K562 (cell line): ENCODE measurements around the gene LSM12. TPM values are rescaled to one million over a fixed set of nuclear protein-coding genes. Genes with fewer than 3 reads are reported as not detected.
"Not testable (repeated sequence)": the region's sequence is repeated elsewhere in the genome, so short reads cannot be mapped to it uniquely, and the experiment has no call there.

Experiments used
- ATAC-seq: fragments of 200-7000 bp; cut with Tn5 transposase; 3 replicates; pipeline ENCODE4 v1.9.1; 2020; ENCODE audit warnings: moderate library complexity
- BruUV-seq: library from RNA; stranded (reverse); fragments of 400-500 nt; replicated peaks from 2 replicates; lab custom pipeline; 2021; lab: Mats Ljungman, UMichigan
- CTCF ChIA-PET: fragments of 300-600 bp; formaldehyde crosslinking; extraction: SDS; loops from one replicate; lab custom pipeline; 2021; ENCODE audit warnings: low intra/inter-chr PET ratio; lab: Yijun Ruan, JAX
- POLR2A ChIA-PET: fragments of 300-600, 350-650 bp; sonication (Branson Sonifier 250); formaldehyde crosslinking; extraction: SDS; loops from one replicate; lab custom pipeline; 2021; ENCODE audit warnings: antibody characterized with exemption, inconsistent platforms; lab: Yijun Ruan, JAX
- DNase-seq, 4 experiments: peaks; one replicate each; pipeline versions ENCODE4 v3.0.0 to v3.0.0-alpha.2; 2011 to 2018; ENCODE audit warnings: low spot score in 3 of 4, mixed read lengths in 3 of 4; ENCODE audit errors: extremely low read depth in 1 of 4
- FAIRE-seq: peaks from 2 replicates; lab custom pipeline; 2011; peaks lifted over from hg19 to GRCh38; lab: Jason Lieb, UNC
- H2AFZ ChIP-seq: 2 replicates; pipeline ENCODE4 v1.6.0; 2011; ENCODE audit warnings: low read depth, low read length, control low read depth, inconsistent platforms
- H3K27ac ChIP-seq: fragments of 200-600 bp; 3 replicates; pipeline ENCODE4 v1.8.0; 2011; ENCODE audit warnings: low read depth, mild to moderate bottlenecking, control low read depth, inconsistent platforms, low read length, moderate library complexity, mixed read lengths; ENCODE audit errors: extremely low read depth
- H3K27me3 ChIP-seq, 2 experiments: fragments of 300-600 bp in 1 of 2; 2 replicates in 1 of 2; 3 replicates in 1 of 2; pipeline versions ENCODE4 v1.6.0 to v1.8.0; 2011; ENCODE audit warnings: inconsistent platforms in 2 of 2, low read length in 2 of 2, mild to moderate bottlenecking in 1 of 2, mixed read lengths in 1 of 2, moderate library complexity in 1 of 2; ENCODE audit not compliant: control insufficient read depth in 2 of 2, insufficient read depth in 2 of 2
- H3K36me3 ChIP-seq: fragments of 300-600 bp; 3 replicates; pipeline ENCODE4 v1.8.0; 2011; ENCODE audit warnings: mild to moderate bottlenecking, low read length, inconsistent platforms; ENCODE audit not compliant: control insufficient read depth, insufficient read depth
- H3K4me1 ChIP-seq, 2 experiments: fragments of 200-600 bp in 1 of 2; replicated peaks in 1 of 2; 2 replicates in 1 of 2; 3 replicates in 1 of 2; pipeline versions ENCODE4 v1.5.1 to v1.8.0; 2011; ENCODE audit warnings: inconsistent platforms in 2 of 2, low read length in 2 of 2, mild to moderate bottlenecking in 1 of 2, mixed read lengths in 1 of 2, moderate library complexity in 1 of 2; ENCODE audit not compliant: control insufficient read depth in 2 of 2, insufficient read depth in 2 of 2
- H3K4me2 ChIP-seq: 2 replicates; pipeline ENCODE4 v1.6.1; 2011; ENCODE audit warnings: low read length, control low read depth, inconsistent platforms, mixed read lengths; ENCODE audit not compliant: insufficient read depth
- H3K4me3 ChIP-seq: fragments of 200-600 bp; sonication (generic), shearing (Covaris generic); 2 replicates; pipeline ENCODE4 v1.5.1; 2016; ENCODE audit warnings: control low read depth, inconsistent platforms
- H3K79me2 ChIP-seq: fragments of 200-600 bp; 3 replicates; pipeline ENCODE4 v1.8.0; 2011; ENCODE audit warnings: low read length, inconsistent platforms; ENCODE audit not compliant: control insufficient read depth, insufficient read depth
- H3K9ac ChIP-seq, 2 experiments: 2 replicates each; pipeline versions ENCODE4 v1.6.0 to v1.6.1; 2011; ENCODE audit warnings: low read depth in 2 of 2, low read length in 2 of 2, control low read depth in 1 of 2, inconsistent platforms in 1 of 2, mild to moderate bottlenecking in 1 of 2, mixed read lengths in 1 of 2; ENCODE audit not compliant: insufficient read depth in 1 of 2
- H3K9me1 ChIP-seq: one replicate; pipeline ENCODE4 v1.6.0; 2011; ENCODE audit warnings: inconsistent platforms, mild to moderate bottlenecking, low read length, moderate library complexity; ENCODE audit not compliant: control insufficient read depth, insufficient read depth
- H3K9me3 ChIP-seq: replicated peaks from 2 replicates; pipeline ENCODE4 v1.5.1; 2011; ENCODE audit warnings: low read depth, low read length, inconsistent platforms; ENCODE audit not compliant: control insufficient read depth, insufficient read depth
- H4K20me1 ChIP-seq: replicated peaks from 2 replicates; pipeline ENCODE4 v1.6.1; 2011; ENCODE audit warnings: low read length, inconsistent platforms, mixed read lengths; ENCODE audit not compliant: control insufficient read depth, insufficient read depth
- MECOM ChIP-seq: fragments of 250-450 bp; sonication (Bioruptor Pico); IDR thresholded peaks from 2 replicates; pipeline ENCODE4 v1.8.0; 2022; ENCODE audit warnings: inconsistent platforms
- RCOR1 ChIP-seq, 2 experiments: IDR thresholded peaks; 2 replicates each; pipeline ENCODE4 v1.6.1; 2012; ENCODE audit warnings: low read depth in 2 of 2, low read length in 2 of 2, borderline replicate concordance in 1 of 2, improper control_type of control experiment in 1 of 2
- ZNF263 ChIP-seq: sonication (generic); formaldehyde crosslinking; IDR thresholded peaks from 2 replicates; pipeline ENCODE4 v1.8.0; 2022; ENCODE audit warnings: mild to moderate bottlenecking, missing genetic modification reagents, borderline replicate concordance
- WGBS: fragments of 100-300 bp; shearing (Covaris generic); methylation state at CpG from one replicate; pipeline ENCODE4 v1.1.6; 2016; ENCODE audit warnings: low coverage, mixed read lengths; ENCODE audit not compliant: insufficient coverage; ENCODE audit errors: missing lambda C conversion rate; 5-methylcytosine and 5-hydroxymethylcytosine counted together
- in situ Hi-C: fragments of 300-500 bp; cut with MboI; formaldehyde crosslinking; loops from 4 replicates; pipeline ENCODE4 v1.15.0; 2018; ENCODE audit warnings: inconsistent platforms, mixed read lengths
- intact Hi-C: fragments of 100-400 bp; cut with micrococcal nuclease; formaldehyde crosslinking; loops from 2 replicates; pipeline ENCODE4 v1.14.2; 2022
- polyA plus RNA-seq, 8 experiments: library from polyadenylated mRNA; depleted of rRNA in 4 of 8; stranded (reverse) in 5 of 8; unstranded in 3 of 8; fragments of >200 nt; fragmentation: Nextera tagmentation in 2 of 8; fragmentation: Illumina TruSeq in 1 of 8; extraction: Ambion mirVana in 2 of 8; extraction: Trizol in 1 of 8; gene quantifications; 2 replicates each; pipeline versions ENCODE4 v1.2.1 to v1.2.3, GENCODE V29; 2011 to 2014; ENCODE audit warnings: inconsistent platforms in 1 of 8, missing spikeins in 1 of 8
- total RNA-seq, 7 experiments: library from RNA; depleted of rRNA in 6 of 7; stranded (reverse); fragments of >200 nt in 6 of 7; fragmentation: Illumina TruSeq in 2 of 7; extraction: Trizol in 2 of 7; gene quantifications; 2 replicates each; pipeline versions ENCODE4 v1.2.1 to v1.2.3, GENCODE V29; 2011 to 2021; ENCODE audit warnings: low replicate concordance in 1 of 7
- TF ChIP-seq, protein P1 (sequence below): sonication (generic); formaldehyde crosslinking; IDR thresholded peaks from 2 replicates; pipeline ENCODE4 v1.4.0; 2020; ENCODE audit warnings: mild to moderate bottlenecking, missing genetic modification reagents

The LSM12 gene
- total and polyA plus RNA-seq, 9 of the 15 experiments (the other 6 are each of a cell fraction or from before 2014, with no cell fraction given) = 53.0 to 258 (median 89.3) TPM

DNA sequence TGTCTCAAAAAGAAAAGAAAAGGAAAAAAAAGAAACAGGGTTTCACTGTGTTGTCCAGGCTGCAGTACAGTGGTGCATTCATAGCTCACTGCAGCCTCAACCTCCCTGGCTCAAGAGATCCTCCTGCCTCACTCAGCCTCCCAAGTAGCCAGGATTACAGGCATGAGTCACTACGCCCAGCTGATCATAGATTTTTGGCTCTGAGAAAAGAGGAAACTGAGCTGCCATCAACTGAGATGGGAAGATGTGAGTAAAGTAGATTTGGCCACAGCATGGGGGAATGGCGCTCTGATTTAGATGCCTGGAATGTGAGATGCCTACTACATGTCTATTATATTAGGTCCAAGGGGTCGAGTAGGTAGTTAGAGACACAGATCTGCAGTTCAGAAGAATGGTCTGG, 67.9 kb downstream of the LSM12 start (continued):
- peak in 1 of 2 experiments; percentile 52; a peak in 1 of 4 replicates for TF ChIP-seq RCOR1 (IDR thresholded peaks at IDR 0.05; ENCODE audit: borderline replicate concordance in 1 of 2, low read depth in 2 of 2, low read length in 2 of 2)

DNA sequence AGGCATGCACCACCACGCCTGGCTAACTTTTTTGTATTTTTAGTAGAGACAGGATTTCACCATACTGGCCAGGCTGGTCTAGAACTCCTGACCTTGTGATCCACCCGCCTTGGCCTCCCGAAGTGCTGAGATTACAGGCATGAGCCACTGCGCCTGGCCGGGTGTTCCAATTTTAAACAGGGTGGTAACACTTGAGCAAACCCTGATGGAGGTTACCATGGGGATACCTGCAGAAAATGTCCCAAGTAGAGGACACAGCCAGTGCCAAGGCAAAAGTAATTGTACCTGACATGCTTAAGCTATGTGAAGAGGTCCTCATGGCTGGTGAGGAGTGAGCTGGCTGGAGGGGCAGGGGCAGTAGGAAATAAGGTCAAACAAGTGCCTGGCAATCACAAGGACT, 69.3 kb downstream of the LSM12 start:
- H3K4me1 ChIP-seq, DNase-seq, ATAC-seq, intact Hi-C loops, H3K27ac ChIP-seq, H3K27me3 ChIP-seq, H3K9me3 ChIP-seq, FAIRE-seq, BruUV-seq, in situ Hi-C loops, H2AFZ ChIP-seq, H3K9ac ChIP-seq, H3K9me1 ChIP-seq, H3K4me2 ChIP-seq, H3K4me3 ChIP-seq, H4K20me1 ChIP-seq, CTCF ChIA-PET, H3K36me3 ChIP-seq, H3K79me2 ChIP-seq: not testable (repeated sequence)
- 12% methylated on average over 5 of the region's 5 CpGs for WGBS
- POLR2A ChIA-PET = interaction anchor here (0.6 to 2.4 kb wide), 4 partner anchors 14 to 326 kb away, joined by 3 to 6 read pairs (median 4); no protein-coding TSS in a partner anchor

DNA sequence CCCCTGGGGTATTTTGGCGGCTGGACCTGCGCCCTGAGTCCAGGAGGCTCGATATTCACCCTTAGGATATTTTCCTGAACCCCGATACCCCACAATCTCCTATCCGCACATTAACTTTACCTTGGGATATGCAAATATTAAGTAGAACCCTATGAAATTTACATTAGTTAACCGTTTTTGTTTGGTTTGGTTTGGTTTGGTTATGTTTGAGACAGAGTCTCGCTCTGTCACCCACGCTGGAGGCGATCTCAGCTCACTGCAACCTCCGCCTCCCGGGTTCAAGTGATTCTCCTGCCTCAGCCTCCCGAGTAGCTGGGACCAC, 71.4 kb downstream of the LSM12 start:
- no peak for ATAC-seq
- ChIA-PET POLR2A (no interaction called here), CTCF (interaction anchor here (0.7 to 3.2 kb wide), 9 partner anchors 12 to 301 kb away, joined by 3 to 37 read pairs (median 4); no protein-coding TSS in a partner anchor)
- BruUV-seq = no TSS peak
- Histone ChIP-seq H2AFZ (no peak overlapping the region), H3K4me1 (peaks cover 4 to 8% of the 10 kb centered on the region in 2 experiments; a peak in 3 of 5 replicates), H3K4me2 (no peak overlapping the region), H3K36me3 (no peaks in the 10 kb centered on the region), H3K79me2 (no peaks in the 10 kb centered on the region)
- 2% methylated on average over 12 of the region's 12 CpGs for WGBS
- DNase-seq = no peak
- in situ Hi-C loops = no loop called here
- no peak for TF ChIP-seq MECOM (CRISPR knock-in tag)
- TF ChIP-seq, protein P1, sequence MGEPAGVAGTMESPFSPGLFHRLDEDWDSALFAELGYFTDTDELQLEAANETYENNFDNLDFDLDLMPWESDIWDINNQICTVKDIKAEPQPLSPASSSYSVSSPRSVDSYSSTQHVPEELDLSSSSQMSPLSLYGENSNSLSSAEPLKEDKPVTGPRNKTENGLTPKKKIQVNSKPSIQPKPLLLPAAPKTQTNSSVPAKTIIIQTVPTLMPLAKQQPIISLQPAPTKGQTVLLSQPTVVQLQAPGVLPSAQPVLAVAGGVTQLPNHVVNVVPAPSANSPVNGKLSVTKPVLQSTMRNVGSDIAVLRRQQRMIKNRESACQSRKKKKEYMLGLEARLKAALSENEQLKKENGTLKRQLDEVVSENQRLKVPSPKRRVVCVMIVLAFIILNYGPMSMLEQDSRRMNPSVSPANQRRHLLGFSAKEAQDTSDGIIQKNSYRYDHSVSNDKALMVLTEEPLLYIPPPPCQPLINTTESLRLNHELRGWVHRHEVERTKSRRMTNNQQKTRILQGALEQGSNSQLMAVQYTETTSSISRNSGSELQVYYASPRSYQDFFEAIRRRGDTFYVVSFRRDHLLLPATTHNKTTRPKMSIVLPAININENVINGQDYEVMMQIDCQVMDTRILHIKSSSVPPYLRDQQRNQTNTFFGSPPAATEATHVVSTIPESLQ = 0 out of 2 replicates have a peak, but pooled peaks have one; percentile 26
- 0 out of 2 replicates have a peak, but pooled peaks have one; percentile 3 for TF ChIP-seq ZNF263 (CRISPR knock-in tag)
- TF ChIP-seq, all 486 proteins: peak for 2
- H3K4me3 ChIP-seq = no peak overlapping the region
- intact Hi-C loops = loop anchor here (1.0 to 2.0 kb wide), 2 partner anchors 51 to 116 kb away; no protein-coding TSS in a partner anchor
- H4K20me1 ChIP-seq = 0 out of 2 replicates have a peak, but pooled peaks cover 3% of the 10 kb centered on the region
- FAIRE-seq = no peak
- H3K27ac ChIP-seq = no peak overlapping the region
- no peaks in the 10 kb centered on the region for H3K9me3 ChIP-seq
- peak overlapping the region in 1 of 2 experiments; percentile 75; a peak in 1 of 4 replicates for H3K9ac ChIP-seq
- H3K27me3 ChIP-seq = peaks cover 0 to 8% of the 10 kb centered on the region in 2 experiments; a peak in 3 of 5 replicates
- H3K9me1 ChIP-seq = no peaks in the 10 kb centered on the region
